DMS153 treated with DMSO at 0.1 percent for 48 hours (cell line): Measurements from ENCODE around the gene MICAL3.

Experiments used
- DNase-seq: peaks from one replicate; lab custom pipeline; 2025; ENCODE audit not compliant: unreplicated experiment; lab: John Stamatoyannopoulos, UW

Gene MICAL3

GRCh38 chr22:17917490-17917983 lies 106.8 kb downstream of the MICAL3 start:
- DNase-seq = no peak

GRCh38 chr22:17916226-17916889 lies 108.0 kb downstream of the MICAL3 start:
- no peak for DNase-seq

- DNase-seq = no peak
Measured at GRCh38 chr22:17915676-17916075, 108.7 kb downstream of the MICAL3 start.

GRCh38 chr22:17915188-17915587 lies 109.2 kb downstream of the MICAL3 start:
- no peak for DNase-seq

- DNase-seq = no peak
Measured at GRCh38 chr22:17914474-17914873, 109.9 kb downstream of the MICAL3 start.

- no peak for DNase-seq
Measured at GRCh38 chr22:17913801-17914347, 110.5 kb downstream of the MICAL3 start.

GRCh38 chr22:17912945-17913721 lies 111.2 kb downstream of the MICAL3 start:
- no peak for DNase-seq

GRCh38 chr22:17911887-17912286 lies 112.5 kb downstream of the MICAL3 start:
- DNase-seq = no peak

- DNase-seq = no peak
Measured at GRCh38 chr22:17911312-17911705, 113.1 kb downstream of the MICAL3 start.

- DNase-seq = no peak
Measured at GRCh38 chr22:17910561-17911311, 113.6 kb downstream of the MICAL3 start.

- no peak for DNase-seq
Measured at GRCh38 chr22:17907748-17908051, 116.7 kb downstream of the MICAL3 start.

GRCh38 chr22:17906978-17907747 lies 117.2 kb downstream of the MICAL3 start:
- DNase-seq = no peak

GRCh38 chr22:17905445-17905844 lies 118.9 kb downstream of the MICAL3 start:
- DNase-seq = no peak

GRCh38 chr22:17903564-17904295 lies 120.6 kb downstream of the MICAL3 start:
- DNase-seq = no peak

- DNase-seq = no peak
Measured at GRCh38 chr22:17902960-17903359, 121.4 kb downstream of the MICAL3 start.

- no peak for DNase-seq
Measured at GRCh38 chr22:17898375-17898774, 126.0 kb downstream of the MICAL3 start.

GRCh38 chr22:17897858-17898257 lies 126.5 kb downstream of the MICAL3 start:
- no peak for DNase-seq

- no peak for DNase-seq
Measured at GRCh38 chr22:17897426-17897825, 126.9 kb downstream of the MICAL3 start.

GRCh38 chr22:17896586-17896985 lies 127.8 kb downstream of the MICAL3 start:
- DNase-seq = no peak

GRCh38 chr22:17893900-17894535 lies 130.3 kb downstream of the MICAL3 start:
- DNase-seq = no peak
